Stimulated activated memory B cell treated with anti-CD40 and anti-IgM and Interleukin-4, amounts not matched to agents 10 μg/mL and 1 μg/mL and 100 μg/mL, for 72 hours (primary cell): ENCODE results near the gene TNN.
"Not testable (repeated sequence)": the region's sequence is repeated elsewhere in the genome, so short reads cannot be mapped to it uniquely, and the experiment has no call there.

Experiments
- ATAC-seq: fragments of 150-1000 bp; cut with Tn5 transposase; 2 replicates; pipeline ENCODE4 v1.10.0; 2021
- H3K27ac Mint-ChIP-seq: one replicate; pipeline ENCODE4 v1.8.0; 2022; ENCODE audit warnings: mild to moderate bottlenecking, mixed read lengths
- H3K27me3 Mint-ChIP-seq: one replicate; pipeline ENCODE4 v1.8.0; 2022; ENCODE audit warnings: mixed read lengths
- H3K36me3 Mint-ChIP-seq: one replicate; pipeline ENCODE4 v1.8.0; 2022; ENCODE audit warnings: mixed read lengths
- H3K4me1 Mint-ChIP-seq: one replicate; pipeline ENCODE4 v1.8.0; 2022; ENCODE audit warnings: mixed read lengths
- H3K4me3 Mint-ChIP-seq: one replicate; pipeline ENCODE4 v1.8.0; 2022; ENCODE audit warnings: mild to moderate bottlenecking, moderate library complexity, mixed read lengths
- H3K9me3 Mint-ChIP-seq: one replicate; pipeline ENCODE4 v1.8.0; 2022; ENCODE audit warnings: mixed read lengths

The TNN gene

DNA sequence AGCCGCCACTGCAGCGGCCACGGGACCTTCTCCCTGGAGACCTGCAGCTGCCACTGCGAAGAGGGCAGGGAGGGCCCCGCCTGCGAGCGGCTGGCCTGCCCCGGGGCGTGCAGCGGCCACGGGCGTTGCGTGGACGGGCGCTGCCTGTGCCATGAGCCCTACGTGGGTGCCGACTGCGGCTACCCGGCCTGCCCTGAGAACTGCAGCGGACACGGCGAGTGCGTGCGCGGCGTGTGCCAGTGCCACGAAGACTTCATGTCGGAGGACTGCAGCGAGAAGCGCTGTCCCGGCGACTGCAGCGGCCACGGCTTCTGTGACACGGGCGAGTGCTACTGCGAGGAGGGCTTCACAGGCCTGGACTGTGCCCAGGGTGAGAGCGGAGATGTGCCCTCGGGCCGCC is 11.7 kb downstream of the TNN start:
- H3K4me3 Mint-ChIP-seq: no peak overlapping the region
- no peak overlapping the region for H3K27ac Mint-ChIP-seq
- no peaks in the 10 kb centered on the region for H3K4me1 Mint-ChIP-seq
- H3K9me3 Mint-ChIP-seq: no peaks in the 10 kb centered on the region
- H3K36me3 Mint-ChIP-seq: no peaks in the 10 kb centered on the region
- H3K27me3 Mint-ChIP-seq: peaks cover 26% of the 10 kb centered on the region
- ATAC-seq: peak; percentile 6

DNA sequence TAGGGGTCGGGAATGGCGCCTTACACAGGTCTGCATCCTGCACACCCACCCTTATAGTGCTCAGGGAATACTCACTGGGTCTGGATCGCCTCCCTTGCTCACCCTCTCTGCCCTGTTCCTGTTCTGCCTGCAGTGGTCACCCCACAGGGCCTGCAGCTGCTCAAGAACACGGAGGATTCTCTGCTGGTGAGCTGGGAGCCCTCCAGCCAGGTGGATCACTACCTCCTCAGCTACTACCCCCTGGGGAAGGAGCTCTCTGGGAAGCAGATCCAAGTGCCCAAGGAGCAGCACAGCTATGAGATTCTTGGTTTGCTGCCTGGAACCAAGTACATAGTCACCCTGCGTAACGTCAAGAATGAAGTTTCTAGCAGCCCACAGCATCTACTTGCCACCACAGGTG is 12.4 kb downstream of the TNN start:
- no peak for ATAC-seq
- peaks cover 30% of the 10 kb centered on the region for H3K27me3 Mint-ChIP-seq

DNA sequence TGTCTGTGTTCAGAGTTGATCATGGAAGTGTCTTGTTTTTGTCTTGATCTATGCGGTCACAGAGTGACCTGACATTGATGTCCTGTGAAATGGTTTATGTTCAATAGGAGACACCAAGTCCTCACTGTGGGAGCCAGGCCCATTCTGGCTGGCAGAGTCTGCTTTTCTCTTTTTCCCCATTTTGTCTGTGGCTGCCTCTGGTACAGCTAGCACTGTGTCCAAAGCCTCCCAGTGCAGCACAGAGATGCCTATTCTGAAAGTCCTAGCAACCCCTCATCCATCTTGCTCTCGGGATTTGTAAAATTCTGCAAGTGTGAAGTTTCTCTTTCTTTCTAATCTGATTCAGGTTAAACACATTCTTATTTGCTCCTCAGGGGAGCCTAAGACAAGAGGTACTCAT is 14.3 kb downstream of the TNN start:
- no peak for ATAC-seq
- Mint-ChIP-seq H3K36me3 (no peaks in the 10 kb centered on the region), H3K9me3 (no peaks in the 10 kb centered on the region), H3K4me1 (no peaks in the 10 kb centered on the region), H3K27ac (no peak overlapping the region), H3K4me3 (no peak overlapping the region), H3K27me3 (peaks cover 32% of the 10 kb centered on the region)

More for the DNA sequence above, 12.4 kb downstream of the TNN start:
- Mint-ChIP-seq H3K4me1 (no peaks in the 10 kb centered on the region), H3K36me3 (no peaks in the 10 kb centered on the region), H3K9me3 (no peaks in the 10 kb centered on the region), H3K4me3 (no peak overlapping the region), H3K27ac (no peak overlapping the region)

GRCh38 chr1:175088525-175088951 is 20.9 kb downstream of the TNN start:
- no peaks in the 10 kb centered on the region for H3K4me1 Mint-ChIP-seq
- no peaks in the 10 kb centered on the region for H3K36me3 Mint-ChIP-seq
- no peak overlapping the region for H3K4me3 Mint-ChIP-seq
- ATAC-seq: no peak
- no peak overlapping the region for H3K27ac Mint-ChIP-seq
- peaks cover 25% of the 10 kb centered on the region for H3K27me3 Mint-ChIP-seq
- H3K9me3 Mint-ChIP-seq: no peaks in the 10 kb centered on the region

DNA sequence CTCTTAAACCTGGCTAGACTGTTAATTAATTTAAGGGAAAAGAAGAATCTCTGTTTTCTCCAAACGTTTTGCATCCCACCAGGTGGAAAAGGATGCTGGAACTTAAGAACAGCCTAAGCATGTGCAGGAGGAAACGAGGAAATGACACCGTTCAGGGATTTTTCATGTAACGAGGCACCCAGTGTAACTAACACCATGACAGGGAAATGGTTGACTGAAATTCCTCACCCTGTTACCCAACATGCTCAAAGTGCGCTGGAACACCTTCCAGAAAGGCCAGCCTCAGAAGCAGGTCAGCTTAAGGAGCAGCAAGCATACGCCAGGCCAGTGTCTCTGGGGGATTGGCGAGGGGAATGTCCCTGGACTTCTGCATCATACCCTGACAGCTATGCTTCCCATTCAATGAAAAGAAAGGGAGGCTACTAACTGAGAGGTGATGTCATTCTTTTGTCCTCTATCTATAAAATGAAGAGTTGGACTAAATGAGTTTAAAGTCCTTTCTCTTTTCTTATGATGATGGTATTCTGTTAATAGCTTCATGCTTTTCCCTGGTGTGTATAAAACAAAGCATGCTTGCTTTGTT is 21.6 kb downstream of the TNN start:
- Mint-ChIP-seq H3K4me1 (no peaks in the 10 kb centered on the region), H3K9me3 (no peaks in the 10 kb centered on the region)

GRCh38 chr1:175090780-175091179 is 23.1 kb downstream of the TNN start:
- H3K27ac Mint-ChIP-seq: no peak overlapping the region
- peaks cover 20% of the 10 kb centered on the region for H3K27me3 Mint-ChIP-seq
- no peaks in the 10 kb centered on the region for H3K4me1 Mint-ChIP-seq
- H3K36me3 Mint-ChIP-seq: no peaks in the 10 kb centered on the region
- no peaks in the 10 kb centered on the region for H3K9me3 Mint-ChIP-seq
- no peak for ATAC-seq
- H3K4me3 Mint-ChIP-seq: no peak overlapping the region

More for the DNA sequence above, 21.6 kb downstream of the TNN start:
- Mint-ChIP-seq H3K36me3 (no peaks in the 10 kb centered on the region), H3K27ac (no peak overlapping the region), H3K4me3 (no peak overlapping the region), H3K27me3 (peaks cover 22% of the 10 kb centered on the region)
- ATAC-seq: no peak

GRCh38 chr1:175094626-175095025 is 27.0 kb downstream of the TNN start:
- H3K36me3 Mint-ChIP-seq: no peaks in the 10 kb centered on the region
- peaks cover 20% of the 10 kb centered on the region for H3K27me3 Mint-ChIP-seq
- H3K9me3 Mint-ChIP-seq: no peaks in the 10 kb centered on the region
- H3K4me1 Mint-ChIP-seq: no peaks in the 10 kb centered on the region
- no peak overlapping the region for H3K4me3 Mint-ChIP-seq
- no peak overlapping the region for H3K27ac Mint-ChIP-seq
- ATAC-seq: no peak

DNA sequence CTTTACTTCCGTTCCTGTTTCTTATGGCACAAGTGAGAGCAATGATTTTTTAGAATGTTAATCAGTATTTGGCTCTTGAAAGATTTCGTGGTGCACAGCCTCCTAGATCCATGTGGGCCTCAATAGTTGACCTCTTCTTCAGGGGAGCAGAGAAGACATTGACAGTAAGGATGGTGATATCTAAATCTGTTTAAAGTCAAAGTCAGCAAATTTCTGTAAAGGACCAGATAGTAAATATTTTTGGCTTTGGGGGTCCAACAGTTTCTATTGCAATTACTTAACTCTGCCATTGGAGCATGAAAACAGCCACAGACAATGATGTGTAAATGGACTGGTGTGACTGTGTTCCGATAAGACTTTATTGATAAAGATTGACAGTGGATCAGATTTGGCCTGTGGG is 27.4 kb downstream of the TNN start:
- Mint-ChIP-seq H3K4me3 (no peak overlapping the region), H3K9me3 (no peaks in the 10 kb centered on the region), H3K27ac (no peak overlapping the region), H3K36me3 (no peaks in the 10 kb centered on the region), H3K27me3 (peaks cover 20% of the 10 kb centered on the region), H3K4me1 (no peaks in the 10 kb centered on the region)
- no peak for ATAC-seq

DNA sequence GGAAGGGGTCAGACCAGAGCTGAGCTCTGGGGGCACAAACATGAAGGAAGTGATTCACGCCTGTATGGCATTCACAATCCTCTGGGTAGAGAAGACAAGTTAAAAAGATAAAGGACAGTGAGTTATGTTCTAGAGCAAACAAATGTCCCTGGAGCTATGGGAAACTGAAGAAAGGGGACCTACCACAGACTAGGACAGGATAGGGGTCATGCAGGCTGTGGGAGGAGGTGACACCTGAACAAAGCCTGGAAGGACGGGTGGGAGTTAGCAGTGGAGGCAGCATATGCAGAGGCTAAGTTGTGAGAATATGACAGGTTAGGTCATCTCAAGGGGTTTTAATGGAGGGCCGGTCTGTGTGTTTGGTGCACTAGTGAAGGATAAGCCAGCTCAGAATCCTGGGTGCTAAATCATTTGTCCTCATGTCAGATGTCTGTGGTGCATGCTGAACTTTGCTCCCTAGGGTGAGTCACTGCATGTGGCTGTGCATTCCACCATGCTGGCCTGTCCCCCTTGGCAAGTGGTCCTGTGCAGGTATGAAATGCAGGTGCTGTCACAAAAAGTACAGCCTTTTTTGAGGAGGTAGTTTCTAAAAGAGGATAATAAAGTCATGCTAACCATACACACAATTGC is 28.5 kb downstream of the TNN start:
- Mint-ChIP-seq H3K4me1 (no peaks in the 10 kb centered on the region), H3K27ac (no peak overlapping the region), H3K4me3 (no peak overlapping the region), H3K36me3 (no peaks in the 10 kb centered on the region), H3K9me3 (no peaks in the 10 kb centered on the region), H3K27me3 (peaks cover 20% of the 10 kb centered on the region)
- ATAC-seq: no peak

DNA sequence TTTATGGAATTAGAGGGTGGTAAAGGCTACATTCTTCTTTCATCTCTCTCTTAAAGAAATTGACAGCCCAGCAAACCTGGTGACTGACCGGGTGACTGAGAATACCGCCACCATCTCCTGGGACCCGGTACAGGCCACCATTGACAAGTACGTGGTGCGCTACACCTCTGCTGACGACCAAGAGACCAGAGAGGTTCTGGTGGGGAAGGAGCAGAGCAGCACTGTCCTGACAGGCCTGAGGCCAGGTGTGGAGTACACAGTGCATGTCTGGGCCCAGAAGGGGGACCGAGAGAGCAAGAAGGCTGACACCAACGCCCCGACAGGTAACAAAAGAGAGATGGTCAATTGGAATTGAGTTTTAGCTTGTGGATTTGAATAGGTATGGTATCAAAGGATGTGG is 29.7 kb downstream of the TNN start:
- Mint-ChIP-seq H3K4me3 (no peak overlapping the region), H3K27me3 (peaks cover 20% of the 10 kb centered on the region), H3K36me3 (no peaks in the 10 kb centered on the region), H3K9me3 (no peaks in the 10 kb centered on the region), H3K27ac (no peak overlapping the region), H3K4me1 (no peaks in the 10 kb centered on the region)
- ATAC-seq: no peak

DNA sequence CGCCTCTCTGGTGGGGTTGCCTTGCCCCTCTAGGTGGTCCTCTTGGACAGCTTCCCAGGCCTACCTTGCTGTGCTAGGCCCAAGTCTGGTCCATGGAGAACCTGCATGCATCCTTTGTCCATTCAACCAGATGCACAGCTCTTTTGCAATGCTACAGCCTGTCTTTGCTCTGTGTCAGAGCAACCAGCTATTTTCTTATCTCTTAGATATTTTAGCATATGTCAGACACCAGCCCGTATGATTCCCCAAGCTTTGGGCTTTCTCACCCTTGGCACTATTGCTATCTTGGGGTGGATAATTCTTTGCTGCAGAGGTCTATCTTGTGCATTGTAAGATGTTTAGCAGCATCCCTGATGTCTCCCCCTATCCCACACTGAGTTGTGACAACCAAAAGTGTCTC is 32.3 kb downstream of the TNN start:
- no peak overlapping the region for H3K4me3 Mint-ChIP-seq
- no peaks in the 10 kb centered on the region for H3K4me1 Mint-ChIP-seq
- no peaks in the 10 kb centered on the region for H3K36me3 Mint-ChIP-seq
- peaks cover 8% of the 10 kb centered on the region for H3K27me3 Mint-ChIP-seq
- H3K27ac Mint-ChIP-seq: no peak overlapping the region
- peak; percentile 31 for ATAC-seq
- H3K9me3 Mint-ChIP-seq: no peaks in the 10 kb centered on the region

DNA sequence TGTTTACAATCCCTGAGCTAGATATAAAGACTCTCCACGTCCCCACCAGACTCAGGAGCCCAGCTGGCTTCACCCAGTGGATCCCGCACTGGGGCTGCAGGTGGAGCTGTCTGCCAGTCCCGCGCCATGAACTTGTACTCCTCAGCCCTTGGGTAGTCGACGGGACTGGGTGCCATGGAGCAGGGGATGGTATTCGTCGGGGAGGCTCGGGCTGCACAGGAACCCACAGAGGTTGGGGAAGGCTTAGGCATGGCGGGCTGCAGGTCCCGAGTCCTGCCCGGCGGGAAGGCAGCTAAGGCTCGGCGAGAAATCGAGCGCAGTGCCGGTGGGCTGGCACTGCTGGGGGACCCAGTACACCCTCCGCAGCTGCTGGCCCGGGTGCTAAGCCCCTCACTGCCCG is 34.5 kb downstream of the TNN start:
- H3K27me3 Mint-ChIP-seq, H3K4me1 Mint-ChIP-seq, H3K36me3 Mint-ChIP-seq, H3K4me3 Mint-ChIP-seq, ATAC-seq, H3K27ac Mint-ChIP-seq, H3K9me3 Mint-ChIP-seq: not testable (repeated sequence)

- H3K27ac Mint-ChIP-seq, H3K36me3 Mint-ChIP-seq, H3K27me3 Mint-ChIP-seq, H3K4me3 Mint-ChIP-seq, H3K9me3 Mint-ChIP-seq, H3K4me1 Mint-ChIP-seq, ATAC-seq: not testable (repeated sequence)
Observed at GRCh38 chr1:175106536-175106935, 38.9 kb downstream of the TNN start.

- not testable (repeated sequence) for H3K36me3 Mint-ChIP-seq, ATAC-seq, H3K4me3 Mint-ChIP-seq, H3K4me1 Mint-ChIP-seq, H3K27ac Mint-ChIP-seq, H3K27me3 Mint-ChIP-seq, H3K9me3 Mint-ChIP-seq
Observed at GRCh38 chr1:175108331-175108820, 40.7 kb downstream of the TNN start.

DNA sequence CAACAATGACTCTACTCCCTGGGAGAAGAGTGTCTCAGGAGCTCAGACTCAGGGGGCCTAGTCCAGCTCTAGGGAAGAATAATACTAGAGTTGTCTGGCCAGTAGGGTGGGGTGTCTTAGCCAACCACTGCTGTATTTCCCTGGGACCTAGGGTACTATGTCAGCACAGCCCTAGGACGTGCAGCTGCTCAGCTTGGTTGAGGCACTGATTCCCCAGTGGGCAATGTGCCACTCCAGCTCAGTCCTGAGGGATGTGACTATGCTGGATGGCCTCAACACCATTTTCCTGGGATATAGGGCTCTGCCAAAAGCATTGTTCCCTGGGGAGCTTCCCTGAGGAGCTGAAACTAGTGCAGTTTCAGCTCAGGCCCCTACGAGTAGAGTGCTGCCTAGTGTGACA is 47.4 kb downstream of the TNN start:
- peaks cover 8% of the 10 kb centered on the region for H3K36me3 Mint-ChIP-seq
- H3K4me3 Mint-ChIP-seq: no peak overlapping the region
- no peak for ATAC-seq
- peaks cover 40% of the 10 kb centered on the region for H3K27me3 Mint-ChIP-seq
- H3K27ac Mint-ChIP-seq: no peak overlapping the region
- H3K4me1 Mint-ChIP-seq: no peaks in the 10 kb centered on the region
- H3K9me3 Mint-ChIP-seq: peaks cover 14% of the 10 kb centered on the region

GRCh38 chr1:175116210-175116798 is 48.7 kb downstream of the TNN start:
- Mint-ChIP-seq H3K4me1 (no peaks in the 10 kb centered on the region), H3K36me3 (peaks cover 8% of the 10 kb centered on the region), H3K27me3 (peaks cover 40% of the 10 kb centered on the region), H3K9me3 (peaks cover 14% of the 10 kb centered on the region), H3K27ac (no peak overlapping the region), H3K4me3 (no peak overlapping the region)
- no peak for ATAC-seq
